HTERT RPE-1 (cell line): ENCODE results near the gene CCR7.
"Not testable (repeated sequence)": the region's sequence is repeated elsewhere in the genome, so short reads cannot be mapped to it uniquely, and the experiment has no call there.

Experiments used
- in situ Hi-C: fragments of 300-500 bp; cut with MboI; formaldehyde crosslinking; loops from 4 replicates; pipeline ENCODE4 v1.14.3; 2020; ENCODE audit warnings: low sequenced_read_pairs

CCR7 gene

GRCh38 chr17:40597556-40598300 is 32.5 kb upstream of the CCR7 start:
- in situ Hi-C loops = no loop called here

DNA sequence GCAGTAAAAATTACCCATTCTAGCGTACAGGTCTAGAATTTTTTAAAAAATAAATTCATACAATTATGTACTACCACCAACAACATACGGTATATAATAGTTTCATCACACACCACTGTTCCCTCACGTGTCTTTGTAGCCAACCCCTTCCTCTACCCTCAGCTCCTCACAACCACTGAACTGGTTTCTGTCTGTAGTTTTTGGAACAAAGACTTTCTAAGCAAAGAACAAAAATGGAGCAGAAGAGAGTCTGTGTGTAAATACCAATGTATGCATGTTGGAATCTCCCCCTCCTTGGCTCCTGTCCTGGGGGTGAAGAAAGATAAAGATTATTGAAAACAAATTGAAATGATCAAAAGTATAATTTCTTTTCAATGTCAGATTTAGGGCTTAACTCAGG is 31.9 kb upstream of the CCR7 start:
- in situ Hi-C loops = no loop called here

DNA sequence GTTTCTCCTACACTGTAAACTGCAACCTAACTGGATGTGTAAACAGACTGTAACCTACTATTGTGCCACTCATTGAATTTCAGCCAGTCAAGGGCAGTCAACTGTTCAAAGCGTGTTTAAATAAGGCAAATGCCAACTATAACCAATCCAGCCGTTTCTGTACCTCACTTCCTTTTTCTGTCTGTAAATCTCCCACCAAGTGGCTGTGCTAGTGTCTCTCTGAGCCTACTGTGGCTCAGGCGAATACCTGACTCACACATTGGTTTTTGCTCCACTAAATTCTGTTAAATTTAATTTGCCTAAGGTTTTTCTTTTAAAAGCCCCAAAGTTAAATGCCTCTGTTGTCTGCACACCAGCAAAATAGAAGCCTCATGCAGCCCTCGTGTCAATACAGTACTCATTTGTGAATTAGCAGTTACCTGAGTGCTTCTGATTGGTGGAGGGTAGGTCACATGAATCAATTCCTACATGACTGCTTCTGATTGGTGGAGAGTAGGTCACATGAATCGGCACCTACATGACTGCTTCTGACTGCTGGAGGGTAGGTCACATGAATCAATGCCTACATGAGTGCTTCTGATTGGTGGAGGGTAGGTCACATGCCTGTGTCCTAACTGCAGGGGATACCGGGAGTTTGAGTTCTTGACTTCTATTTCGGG is 31.1 kb upstream of the CCR7 start:
- in situ Hi-C loops = no loop called here

GRCh38 chr17:40590742-40591141 is 25.5 kb upstream of the CCR7 start:
- in situ Hi-C loops = no loop called here

- in situ Hi-C loops = no loop called here
Measured at GRCh38 chr17:40588552-40588951, 23.3 kb upstream of the CCR7 start.

GRCh38 chr17:40586264-40586663 is 21.0 kb upstream of the CCR7 start:
- in situ Hi-C loops = not testable (repeated sequence)

GRCh38 chr17:40584950-40585349 is 19.7 kb upstream of the CCR7 start:
- in situ Hi-C loops = not testable (repeated sequence)

GRCh38 chr17:40582328-40582901 is 17.1 kb upstream of the CCR7 start:
- in situ Hi-C loops = no loop called here

DNA sequence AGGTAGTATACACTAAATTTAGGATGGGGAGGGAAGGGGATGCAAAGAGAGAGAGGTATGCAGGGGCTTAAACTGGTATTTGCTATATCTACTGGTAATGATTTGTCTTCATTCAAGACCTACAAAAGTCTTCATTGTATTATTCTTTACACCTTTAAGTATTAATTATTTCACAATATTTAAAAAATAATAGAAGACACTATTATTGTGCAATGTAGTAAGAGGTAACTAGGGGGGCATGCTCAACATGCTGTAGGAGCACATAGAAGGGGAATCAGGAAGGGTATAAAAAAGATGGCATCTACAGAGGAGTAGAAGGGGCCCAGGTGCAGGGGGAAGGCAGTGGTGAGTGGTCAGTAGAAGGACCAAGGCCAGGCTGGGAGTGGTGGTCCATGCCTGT is 14.9 kb upstream of the CCR7 start:
- in situ Hi-C loops = no loop called here

- in situ Hi-C loops = no loop called here
Measured at GRCh38 chr17:40579471-40579870, 14.2 kb upstream of the CCR7 start.

- in situ Hi-C loops = no loop called here
Measured at GRCh38 chr17:40577611-40578065, 12.4 kb upstream of the CCR7 start.

DNA sequence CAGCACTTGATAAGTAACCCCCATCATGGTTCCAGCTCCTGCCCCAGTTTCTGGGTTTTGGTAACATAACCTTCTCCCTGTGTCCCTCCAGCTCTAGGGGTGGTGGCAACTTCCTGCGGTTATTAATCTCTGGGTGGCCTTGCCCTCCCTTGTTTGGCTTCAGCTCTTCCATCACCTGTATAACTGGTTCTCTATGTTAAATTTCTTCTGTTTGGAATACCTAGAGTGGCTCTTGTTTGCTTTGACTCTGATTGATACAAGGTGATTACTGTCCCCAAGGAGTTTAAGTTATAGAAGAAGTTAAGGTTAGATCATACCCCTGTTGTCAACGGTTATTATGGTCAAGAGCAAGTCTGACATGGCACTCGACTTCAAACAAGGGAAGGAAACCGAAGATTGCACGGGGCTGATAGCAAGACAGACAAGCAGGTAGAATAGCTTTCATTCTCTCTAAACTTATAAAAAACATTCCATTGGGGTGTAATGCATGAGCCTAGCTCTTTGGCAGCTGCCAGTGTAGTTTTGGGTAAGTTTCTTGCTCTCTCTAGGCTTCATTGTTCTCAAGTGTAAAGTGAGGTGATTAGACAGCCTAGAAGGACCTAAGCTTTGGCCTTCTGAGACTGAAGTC is 11.0 kb upstream of the CCR7 start:
- in situ Hi-C loops = no loop called here

DNA sequence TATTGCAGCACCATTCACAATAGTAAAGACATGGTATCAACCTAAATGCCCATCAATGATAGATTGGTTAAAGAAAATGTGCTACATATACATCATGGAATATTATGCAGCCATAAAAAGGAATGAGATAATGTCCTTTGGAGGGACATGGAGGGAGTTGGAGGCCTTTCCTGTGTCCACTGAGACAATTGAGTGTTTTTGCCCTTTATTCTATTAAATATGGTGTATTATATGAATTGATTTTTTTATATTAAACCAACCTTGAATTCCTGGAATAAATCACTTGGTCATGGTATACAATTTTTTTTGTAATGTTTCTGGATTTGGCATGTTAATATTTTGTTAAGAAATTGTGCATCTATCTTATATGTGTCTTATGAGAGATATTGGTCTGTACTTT is 9.0 kb upstream of the CCR7 start:
- in situ Hi-C loops = no loop called here

- in situ Hi-C loops = not testable (repeated sequence)
Measured at GRCh38 chr17:40572245-40572993, 7.1 kb upstream of the CCR7 start.

GRCh38 chr17:40568074-40568836 is 3.0 kb upstream of the CCR7 start:
- in situ Hi-C loops = no loop called here

DNA sequence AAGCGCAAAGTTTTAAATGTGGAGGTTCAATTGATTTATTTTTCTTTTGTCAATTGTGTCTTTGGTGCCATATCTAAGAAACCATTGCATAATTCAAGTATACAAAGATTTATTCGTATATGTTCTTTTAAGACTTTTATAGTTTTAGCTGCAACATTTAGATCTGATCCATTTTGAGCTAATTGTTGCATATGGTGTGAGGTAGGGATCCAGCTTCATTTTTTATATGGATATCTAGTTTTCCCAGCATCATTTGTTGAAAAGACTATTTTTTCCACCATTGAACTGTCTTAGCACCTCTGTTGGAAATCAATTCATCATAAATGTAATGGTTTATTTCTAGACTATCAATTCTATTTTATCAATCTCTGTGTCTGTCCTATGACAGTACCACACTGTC is 2.1 kb upstream of the CCR7 start:
- in situ Hi-C loops = no loop called here

DNA sequence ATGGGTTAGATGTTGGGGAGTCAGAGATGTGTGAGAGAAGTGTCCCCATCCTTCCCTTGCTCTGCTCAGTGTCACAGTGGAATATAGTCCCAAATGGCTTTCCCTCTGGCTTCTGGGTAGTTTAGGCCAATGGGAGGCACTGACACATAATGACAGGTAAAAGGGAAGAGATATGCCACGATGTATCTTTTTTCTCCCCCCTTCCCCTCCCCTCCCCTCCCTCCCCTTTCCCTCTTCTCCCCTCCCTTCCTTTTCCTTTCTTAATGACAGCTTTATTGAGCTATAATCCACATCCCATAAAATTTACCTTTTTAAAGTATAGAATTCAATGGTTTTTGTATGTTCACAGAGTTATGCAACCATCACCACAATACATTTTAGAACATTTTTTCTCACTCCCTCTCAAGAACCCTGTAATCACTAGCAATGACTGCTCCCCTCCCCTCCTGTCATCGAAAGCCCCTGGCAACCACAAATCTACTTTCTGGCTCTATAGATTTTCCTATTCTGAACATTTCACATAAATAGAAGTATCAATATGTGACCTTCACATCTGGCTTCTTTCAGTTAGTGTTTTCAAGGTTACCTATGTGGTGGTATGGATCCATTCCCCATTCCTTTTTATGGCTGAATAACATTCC is 617 bp upstream of the CCR7 start:
- in situ Hi-C loops = no loop called here

- in situ Hi-C loops = no loop called here
Measured at GRCh38 chr17:40564195-40564882, 933 bp downstream of the CCR7 start.
